Heart left ventricle (tissue), 16 donors: ENCODE results near the gene PDZD7. TPM values are rescaled to one million over a fixed set of nuclear protein-coding genes. Genes with fewer than 3 reads are reported as not detected.

Source experiments
- ATAC-seq, 4 donors: fragments of 200-7000 bp; cut with Tn5 transposase; one replicate each; pipeline ENCODE4 v1.9.1; 2020 to 2022; ENCODE audit warnings: moderate library complexity in 4 of 4, mild to moderate bottlenecking in 3 of 4, moderate number of reproducible peaks in 1 of 4
- DNase-seq, 5 donors: peaks; one replicate each; pipeline ENCODE4 v3.0.0-alpha.2; 2020
- H3K27ac ChIP-seq, 12 donors: fragments of 200-600 bp; sonication (generic) in 4 of 12; one replicate each; pipeline versions ENCODE4 v1.5.0 to v1.8.0; 2016 to 2022; ENCODE audit warnings: mild to moderate bottlenecking in 2 of 12
- H3K27me3 ChIP-seq, 9 donors: fragments of 200-600 bp; sonication (generic) in 2 of 9; one replicate each; pipeline versions ENCODE4 v1.5.1 to v1.8.0; 2016 to 2022; ENCODE audit warnings: mild to moderate bottlenecking in 3 of 9
- H3K36me3 ChIP-seq, 9 donors: fragments of 200-600 bp; sonication (generic) in 2 of 9; one replicate each; pipeline versions ENCODE4 v1.5.0 to v1.8.0; 2018 to 2022; ENCODE audit warnings: mild to moderate bottlenecking in 2 of 9
- H3K4me1 ChIP-seq, 12 donors: fragments of 200-600 bp; sonication (generic) in 4 of 12; one replicate each; pipeline versions ENCODE4 v1.5.0 to v1.8.0; 2016 to 2022; ENCODE audit warnings: mild to moderate bottlenecking in 3 of 12
- H3K4me3 ChIP-seq, 12 donors: fragments of 200-600 bp; sonication (generic) in 4 of 12; one replicate each; pipeline versions ENCODE4 v1.5.0 to v1.8.0; 2017 to 2022; ENCODE audit warnings: mild to moderate bottlenecking in 9 of 12, moderate library complexity in 4 of 12
- H3K9me3 ChIP-seq, 12 donors: fragments of 200-600 bp; sonication (generic) in 4 of 12; one replicate each; pipeline versions ENCODE4 v1.5.0 to v1.8.0; 2016 to 2022; ENCODE audit warnings: mild to moderate bottlenecking in 1 of 12
- CTCF ChIP-seq, 12 donors: fragments of 200-600 bp; sonication (generic) in 4 of 12; IDR thresholded peaks; one replicate each; pipeline versions ENCODE4 v1.5.0 to v1.8.0; 2018 to 2022; ENCODE audit warnings: antibody characterized with exemption in 12 of 12, mild to moderate bottlenecking in 5 of 12
- POLR2A ChIP-seq, 2 donors: fragments of 450-650 bp; IDR thresholded peaks; one replicate each; pipeline ENCODE4 v1.6.1; 2017; ENCODE audit warnings: antibody characterized with exemption in 2 of 2, mild to moderate bottlenecking in 2 of 2, moderate library complexity in 2 of 2
- WGBS, 4 donors: extraction: QIAGEN DNeasy Blood & Tissue Kit in 2 of 4; methylation state at CpG; one replicate each; pipeline versions ENCODE4 v1.1.5 to v1.1.7; 2013 to 2018; 5-methylcytosine and 5-hydroxymethylcytosine counted together
- intact Hi-C, 10 donors: fragments of 100-400 bp; cut with DNase I; formaldehyde crosslinking; loops; one replicate each; pipeline versions ENCODE4 v1.11.1 to v1.14.2; 2022
- polyA plus RNA-seq, 2 donors: library from polyadenylated mRNA; stranded (reverse); fragments of 200-250 nt; gene quantifications; one replicate each; pipeline ENCODE4 v1.2.3, GENCODE V29; 2013
- total RNA-seq, 9 donors: library from RNA; depleted of rRNA in 2 of 9; stranded (reverse); fragments of >200 nt in 2 of 9; fragmentation: NEBNext Ultra II Directional in 3 of 9; extraction: Animal tissue kit (Norgen Biotek cat#: 25700) in 3 of 9; gene quantifications; one replicate each; pipeline versions ENCODE4 v1.1.0 to v1.2.4, GENCODE V29; 2016 to 2023
- donor health status: ischemic (EF 13 %, LVEDD 7.1; RV severe dilation, severe dysfunction).
- donor health status: healthy with polysubstance abuse.
- donor health status: DM: no; HTN: yes; CAD: no.
- donor health status: DM: no; HTN: no; CAD: no.
- donor health status: ischemic (EF 25% LVEDD 6.9; RV normal size, moderate dysfunction).
- donor health status: ischemic (EF 25% LVEDD 5.7; RV mildly dilated, moderate dysfunction).
- donor health status: healthy.
- donor health status: DM: yes; HTN: yes; CAD: no.
- donor health status: ischemic (EF 35%, LVEDD 5.7; RV mildly dilated, moderate dysfunction).
- donor health status: nonischemic (EF 11% LVEDD 7.7; RV severe dilation, severe dysfunction).
- donor health status: DM: yes; HTN: yes; CAD: no.
- donor health status: PGD.
- donor health status: ischemic (EF 29% LVEDD 5.4; RV normal size, mild dysfunction).
- donor health status: nonischemic (EF 23%, LVEDD 6.1; RV moderate dilation, normal function).

Gene PDZD7
- total and polyA plus RNA-seq, 11 donors, result 0.09 to 0.97 (median 0.30) TPM; not detected in 1

- ATAC-seq, result peak; percentile 60 to 79 (median 78)
- TF ChIP-seq POLR2A (IDR thresholded peaks at IDR 0.05), result no peak
- peak; percentile 69 to 92 (median 82) for TF ChIP-seq CTCF (IDR thresholded peaks at IDR 0.05)
- H3K4me1 ChIP-seq, result peaks cover 0 to 24% (median 17%) of the 10 kb centered on the region in 12 donors
- no peak overlapping the region for H3K4me3 ChIP-seq
- H3K9me3 ChIP-seq, result no peaks in the 10 kb centered on the region
- peaks cover 0 to 2% (median 0%) of the 10 kb centered on the region in 9 donors for H3K27me3 ChIP-seq
- H3K27ac ChIP-seq, result peak overlapping the region in 3 of 12 donors; percentile 1 to 85 (median 80)
- intact Hi-C loops, result loop anchor here in 5 of 10 donors (1.0 to 2.0 kb wide), 3 partner anchors 19 to 25 kb away; partner anchors contain the start of gene KAZALD1 (in 2 of the 5)
- 20 to 26% (median 24%) methylated on average over 6 of the region's 6 CpGs for WGBS, 4 donors
- peaks cover 0 to 38% (median 36%) of the 10 kb centered on the region in 9 donors for H3K36me3 ChIP-seq
- DNase-seq, result peak; percentile 77 to 82 (median 80)
Measured at GRCh38 chr10:101041252-101041761, 10.4 kb upstream of the PDZD7 start.

GRCh38 chr10:101040851-101041250 lies 9.9 kb upstream of the PDZD7 start:
- intact Hi-C loops, result loop anchor here in 5 of 10 donors (1.0 to 2.0 kb wide), 3 partner anchors 20 to 26 kb away; partner anchors contain the start of gene KAZALD1 (in 2 of the 5)
- ATAC-seq (no peak), DNase-seq (peak in 3 of 5 donors; percentile 4 to 17 (median 6))
- WGBS, 4 donors, result 28 to 43% (median 32%) methylated on average over 2 of the region's 2 CpGs
- no peak for TF ChIP-seq POLR2A (IDR thresholded peaks at IDR 0.05)
- TF ChIP-seq CTCF (IDR thresholded peaks at IDR 0.05), result no peak
- H3K36me3 ChIP-seq, result peaks cover 0 to 42% (median 41%) of the 10 kb centered on the region in 9 donors
- H3K4me1 ChIP-seq, result peaks cover 0 to 24% (median 17%) of the 10 kb centered on the region in 12 donors
- H3K9me3 ChIP-seq, result no peaks in the 10 kb centered on the region
- no peaks in the 10 kb centered on the region for H3K27me3 ChIP-seq
- H3K4me3 ChIP-seq, result no peak overlapping the region
- peak overlapping the region in 1 of 12 donors; percentile 1 for H3K27ac ChIP-seq

DNA sequence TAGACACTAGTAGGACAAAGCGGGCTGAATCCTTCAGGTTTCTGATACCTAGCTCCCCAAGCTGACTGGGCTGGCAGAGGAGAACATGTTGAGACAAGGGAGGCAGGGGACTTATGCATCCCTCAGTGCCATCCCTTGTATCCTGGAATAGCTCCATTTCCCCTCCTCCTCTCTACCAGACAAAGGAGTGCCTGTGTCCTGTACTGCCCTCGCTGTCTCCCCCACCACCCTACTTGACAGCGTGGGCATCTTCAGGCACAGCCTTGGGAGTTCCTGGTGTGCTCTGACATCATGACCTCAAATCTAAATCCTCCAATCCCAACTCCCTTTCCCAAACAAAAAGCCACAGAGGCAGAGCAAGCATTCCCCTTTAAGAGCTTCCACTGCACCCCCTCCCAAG lies 9.1 kb upstream of the PDZD7 start:
- Histone ChIP-seq H3K27ac (no peak overlapping the region), H3K27me3 (no peaks in the 10 kb centered on the region), H3K36me3 (peaks cover 0 to 50% (median 49%) of the 10 kb centered on the region in 9 donors), H3K4me3 (no peak overlapping the region), H3K9me3 (no peaks in the 10 kb centered on the region), H3K4me1 (peaks cover 0 to 24% (median 17%) of the 10 kb centered on the region in 12 donors)
- 78 to 94% (median 91%) methylated on average over 2 to 3 of the region's 3 CpGs for WGBS, 4 donors
- ATAC-seq (no peak), DNase-seq (peak in 3 of 5 donors; percentile 3 to 14 (median 12))
- intact Hi-C loops, result loop anchor here in 4 of 10 donors (2.0 kb wide), 2 partner anchors 21 to 27 kb away; partner anchors contain the start of gene KAZALD1 (in 1 of the 4)
- TF ChIP-seq CTCF (IDR thresholded peaks at IDR 0.05) (no peak), POLR2A (IDR thresholded peaks at IDR 0.05) (no peak)

DNA sequence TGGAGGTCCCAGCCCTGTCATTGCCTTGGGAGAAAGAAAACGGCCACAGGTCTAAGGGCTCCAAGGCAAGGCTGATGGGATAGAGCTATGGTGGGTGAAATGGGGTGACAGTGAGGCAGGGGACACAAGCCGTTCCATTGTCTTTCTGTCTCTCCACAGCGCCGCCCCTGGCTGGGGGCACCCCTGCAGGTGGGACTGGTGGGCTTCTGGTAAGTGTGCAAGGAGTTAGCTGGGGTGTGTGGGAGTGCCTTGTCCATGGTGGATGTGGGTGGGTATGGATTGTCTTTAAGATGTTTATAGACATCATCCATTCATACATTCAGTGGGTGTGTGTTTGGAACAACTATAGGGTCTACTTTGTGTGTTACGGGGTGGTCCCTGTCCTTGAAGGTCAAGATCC lies 7.6 kb upstream of the PDZD7 start:
- peaks cover 0 to 57% (median 56%) of the 10 kb centered on the region in 9 donors for H3K36me3 ChIP-seq
- WGBS, 4 donors, result 69 to 86% (median 73%) methylated on average over 5 of the region's 5 CpGs
- ATAC-seq, result no peak
- peaks cover 0 to 28% (median 20%) of the 10 kb centered on the region in 12 donors for H3K4me1 ChIP-seq
- no peaks in the 10 kb centered on the region for H3K27me3 ChIP-seq
- intact Hi-C loops, result no loop called here
- TF ChIP-seq POLR2A (IDR thresholded peaks at IDR 0.05) (no peak), CTCF (IDR thresholded peaks at IDR 0.05) (no peak)
- H3K4me3 ChIP-seq, result no peak overlapping the region
- H3K9me3 ChIP-seq, result no peaks in the 10 kb centered on the region
- H3K27ac ChIP-seq, result no peak overlapping the region
- peak in 2 of 5 donors; percentile 17 to 41 for DNase-seq
